HG03108 (cell line): Measurements from ENCODE around the gene ADAT3.

ENCODE experiments used
- ATAC-seq: cut with Tn5 transposase; IDR thresholded peaks from one replicate; pipeline ENCODE4 v1.9.1; 2021; ENCODE audit warnings: moderate library complexity; ENCODE audit not compliant: unreplicated experiment

ADAT3 gene

DNA sequence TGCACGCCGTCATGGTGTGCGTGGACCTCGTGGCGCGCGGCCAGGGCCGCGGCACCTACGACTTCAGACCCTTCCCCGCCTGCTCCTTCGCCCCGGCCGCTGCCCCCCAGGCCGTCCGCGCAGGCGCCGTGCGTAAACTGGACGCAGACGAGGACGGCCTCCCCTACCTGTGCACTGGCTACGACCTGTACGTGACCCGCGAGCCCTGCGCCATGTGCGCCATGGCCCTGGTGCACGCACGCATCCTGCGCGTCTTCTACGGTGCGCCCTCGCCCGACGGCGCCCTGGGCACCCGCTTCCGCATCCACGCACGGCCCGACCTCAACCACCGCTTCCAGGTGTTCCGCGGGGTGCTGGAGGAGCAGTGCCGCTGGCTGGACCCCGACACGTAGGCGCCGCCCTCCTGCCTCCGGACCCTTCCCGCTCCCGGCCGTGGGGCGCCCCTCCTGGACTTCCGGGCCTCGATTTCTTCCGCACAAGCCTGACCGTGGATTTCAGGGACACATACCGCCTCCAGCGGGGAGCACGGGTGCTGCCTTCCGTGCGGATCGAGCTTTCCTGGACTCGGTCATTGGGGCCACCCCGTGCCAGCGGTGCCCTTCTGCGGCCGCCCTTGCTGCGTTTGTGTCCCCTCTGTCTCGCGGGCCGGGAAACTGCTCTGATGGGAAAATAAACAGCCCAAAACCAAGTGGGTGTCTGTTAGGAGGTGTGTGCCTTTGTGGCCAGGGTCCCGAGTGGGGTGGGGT is 7.7 kb downstream of the ADAT3 start:
- ATAC-seq: no peak

DNA sequence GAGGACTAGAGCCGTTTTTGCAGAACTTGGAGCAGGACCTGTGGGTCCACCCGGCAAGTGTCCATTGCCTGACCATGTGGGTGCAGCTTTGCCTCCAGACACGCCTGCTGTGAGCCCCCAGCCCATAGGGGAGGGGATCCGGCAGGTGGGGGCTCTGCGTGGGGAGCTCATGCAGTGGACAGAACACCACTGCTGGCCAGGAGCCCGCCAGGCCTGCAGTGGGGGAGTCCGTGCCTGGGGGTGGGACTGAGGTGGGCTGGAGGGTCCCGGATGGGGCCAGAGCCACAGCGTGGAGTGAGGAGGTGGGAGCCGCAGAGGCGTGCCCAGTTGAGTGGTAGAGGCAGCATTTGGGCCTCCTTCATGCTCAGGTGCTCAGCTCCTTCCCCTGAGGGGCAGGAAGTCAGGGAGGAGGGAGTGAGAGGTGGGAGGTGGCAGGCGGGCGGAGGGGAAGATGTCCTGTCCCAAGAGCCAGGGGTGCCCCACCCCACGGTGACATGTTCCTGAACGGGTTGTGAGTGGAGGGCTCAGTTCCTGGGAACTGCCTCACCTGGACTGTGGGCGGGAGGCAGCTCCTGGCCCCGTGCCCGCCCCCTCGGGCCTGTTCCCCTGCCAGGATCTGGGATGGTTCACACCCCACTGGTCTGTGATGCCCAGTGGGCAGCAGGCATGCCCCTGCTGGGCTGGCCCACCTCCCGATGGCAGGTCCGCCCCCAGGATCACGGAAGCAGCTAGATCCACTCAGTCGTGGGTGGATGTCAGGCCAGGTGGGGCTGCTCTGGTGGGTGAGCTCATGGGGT is 8.8 kb downstream of the ADAT3 start:
- ATAC-seq: no peak

DNA sequence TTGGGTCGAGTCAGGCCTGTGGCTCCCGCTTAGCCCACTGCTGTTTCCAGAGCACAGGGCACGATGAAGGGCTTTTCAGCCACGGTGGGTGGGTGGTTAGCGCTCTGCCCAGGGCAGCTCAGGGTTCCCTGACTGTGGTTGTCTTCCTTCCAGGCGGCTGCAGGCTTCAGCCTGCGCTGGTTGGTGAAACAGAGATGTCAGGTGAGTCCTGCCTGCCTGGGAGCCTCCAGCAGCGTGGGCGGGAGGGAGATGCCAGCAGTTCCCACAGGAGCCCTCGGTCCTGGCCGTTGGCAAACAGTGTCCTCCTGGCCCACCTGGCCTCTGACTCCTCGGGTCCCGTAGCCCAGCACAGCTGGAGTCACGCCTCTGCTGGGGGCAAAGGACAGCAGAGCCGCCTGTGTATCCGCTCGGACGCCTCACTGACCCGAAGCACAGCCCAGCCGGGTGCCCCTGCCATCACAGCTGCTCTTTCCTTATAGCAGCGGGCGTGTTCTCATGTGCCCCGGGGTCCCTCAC is 9.7 kb downstream of the ADAT3 start:
- ATAC-seq: no peak

DNA sequence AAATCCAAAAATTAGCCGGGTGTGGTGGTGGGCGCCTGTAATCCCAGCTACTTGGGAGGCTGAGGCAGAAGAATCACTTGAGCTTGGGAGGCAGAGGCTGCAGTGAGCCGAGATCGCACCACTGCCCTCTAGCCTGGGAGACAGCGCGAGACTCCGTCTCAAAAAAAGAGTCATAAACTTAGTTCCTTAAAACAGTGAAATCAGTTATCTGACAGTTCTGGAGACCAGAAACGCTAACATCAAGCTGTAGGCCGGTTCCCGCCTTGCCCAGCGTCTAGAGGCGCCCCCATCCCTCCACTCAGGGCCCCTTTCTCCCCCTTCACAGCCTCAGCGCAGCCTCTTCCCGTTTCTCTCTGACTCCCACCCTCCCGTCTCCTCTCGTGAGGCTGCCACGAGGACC is 11.9 kb downstream of the ADAT3 start:
- no peak for ATAC-seq

DNA sequence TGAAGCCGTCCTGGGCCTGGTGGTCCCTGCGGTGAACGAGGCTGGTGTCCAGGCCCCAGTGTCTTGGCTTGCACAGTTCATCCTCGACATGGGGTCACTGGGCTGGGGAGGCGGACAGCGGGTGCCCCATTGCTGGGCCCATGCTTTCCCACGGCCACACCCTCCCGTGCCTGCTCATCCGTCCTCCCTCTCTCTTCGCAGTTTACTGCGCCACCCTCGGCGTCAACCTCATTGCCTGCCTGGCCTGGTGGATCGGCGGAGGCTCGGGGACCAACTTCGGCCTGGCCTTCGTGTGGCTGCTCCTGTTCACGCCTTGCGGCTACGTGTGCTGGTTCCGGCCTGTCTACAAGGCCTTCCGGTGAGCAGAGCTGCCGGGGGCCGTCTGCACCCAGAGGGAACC is 12.7 kb downstream of the ADAT3 start:
- no peak for ATAC-seq

DNA sequence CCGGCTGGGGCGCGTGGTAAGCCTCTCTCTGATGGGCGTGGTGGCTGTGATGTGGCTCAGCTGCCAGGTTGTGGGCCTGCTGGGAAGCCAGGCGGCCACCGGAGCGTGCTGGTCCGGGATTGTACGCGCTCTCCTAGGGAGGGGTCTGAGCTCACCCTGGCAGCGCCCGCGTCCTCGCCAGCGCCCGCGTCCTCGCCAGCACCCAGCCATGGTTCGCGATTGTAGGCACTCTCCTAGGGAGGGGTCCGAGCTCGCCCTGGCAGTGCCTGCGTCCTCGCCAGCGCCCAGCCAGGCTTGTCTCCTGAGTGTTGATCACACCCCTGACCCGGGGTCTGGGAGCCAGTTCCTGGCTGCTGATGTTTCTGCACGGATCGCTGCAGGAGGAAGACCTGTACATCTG is 13.8 kb downstream of the ADAT3 start:
- ATAC-seq: no peak

DNA sequence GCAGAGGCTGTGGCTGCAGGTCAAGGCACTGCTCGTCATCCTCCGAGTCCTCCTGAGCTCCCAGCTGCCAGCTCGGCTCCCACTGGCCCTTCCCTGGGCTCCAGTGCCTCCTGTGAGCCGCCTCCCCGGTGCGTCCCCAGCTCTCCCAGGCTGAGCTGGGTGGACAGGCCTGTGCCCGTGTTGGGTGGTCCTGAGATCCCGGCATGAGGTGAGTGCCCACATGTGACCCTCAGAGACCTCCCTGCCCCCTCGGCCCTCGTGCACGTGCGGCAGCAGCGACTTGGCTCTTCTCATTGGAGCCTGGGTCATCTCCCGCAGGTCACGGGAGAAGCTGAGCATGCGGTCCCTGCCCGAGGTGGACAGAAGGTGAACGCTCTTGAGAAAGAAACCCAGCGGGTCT is 15.4 kb downstream of the ADAT3 start:
- no peak for ATAC-seq

DNA sequence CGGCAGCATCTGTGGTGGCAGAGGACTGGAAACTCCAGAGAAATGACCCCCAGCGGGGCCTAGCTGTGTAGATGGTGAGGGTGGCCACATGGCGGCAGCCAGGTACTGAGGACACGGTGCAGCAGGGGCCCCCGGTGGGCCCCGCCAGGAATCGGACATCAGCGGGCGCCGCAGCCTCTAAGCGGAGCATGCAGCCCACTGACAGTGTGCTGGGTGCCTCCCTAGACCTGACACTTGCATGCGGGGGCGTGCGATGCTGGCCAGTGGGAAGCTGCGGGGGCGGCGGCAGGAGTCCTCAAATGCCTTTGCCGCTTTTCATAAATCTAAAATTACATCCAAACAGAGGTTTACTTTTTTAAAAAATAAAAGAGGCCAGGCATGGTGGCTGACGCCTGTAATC is 16.1 kb downstream of the ADAT3 start:
- no peak for ATAC-seq

DNA sequence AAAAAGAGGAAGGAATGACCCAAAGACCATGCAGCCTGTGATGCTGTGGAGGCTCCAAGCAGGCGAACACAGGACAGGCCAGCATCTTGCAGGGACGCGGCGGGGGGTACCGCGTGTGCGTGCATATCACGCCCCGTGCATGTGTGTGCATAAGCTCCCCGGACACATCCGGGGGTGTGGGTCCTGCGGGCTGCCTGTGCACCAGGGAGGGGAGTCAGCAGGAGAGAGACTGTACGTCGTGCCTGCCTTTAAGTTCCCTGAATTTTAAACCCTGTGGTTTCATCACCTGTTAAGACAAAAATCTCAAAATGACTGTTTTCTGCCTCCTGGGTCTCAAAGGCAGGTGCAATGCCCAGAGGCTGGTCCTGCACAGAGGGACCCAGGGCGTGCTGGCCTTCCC is 16.6 kb downstream of the ADAT3 start:
- ATAC-seq: no peak

DNA sequence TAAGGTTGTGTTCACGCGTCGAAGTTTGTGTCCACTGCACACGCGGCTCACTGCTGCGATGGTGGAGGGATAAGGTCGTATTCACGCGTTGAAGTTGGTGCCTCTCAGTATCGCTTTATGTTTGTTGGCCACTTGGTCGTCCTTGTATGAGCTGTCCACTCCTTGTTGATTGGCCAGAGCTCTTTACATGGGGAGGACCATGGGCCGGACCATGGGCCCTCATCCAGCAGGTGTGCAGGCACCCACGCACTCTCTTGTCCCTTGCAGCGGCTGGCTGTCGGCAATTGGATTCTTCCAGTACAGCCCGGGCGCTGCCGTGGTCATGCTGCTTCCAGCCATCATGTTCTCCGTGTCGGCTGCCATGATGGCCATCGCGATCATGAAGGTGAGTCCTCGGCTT is 17.6 kb downstream of the ADAT3 start:
- no peak for ATAC-seq

DNA sequence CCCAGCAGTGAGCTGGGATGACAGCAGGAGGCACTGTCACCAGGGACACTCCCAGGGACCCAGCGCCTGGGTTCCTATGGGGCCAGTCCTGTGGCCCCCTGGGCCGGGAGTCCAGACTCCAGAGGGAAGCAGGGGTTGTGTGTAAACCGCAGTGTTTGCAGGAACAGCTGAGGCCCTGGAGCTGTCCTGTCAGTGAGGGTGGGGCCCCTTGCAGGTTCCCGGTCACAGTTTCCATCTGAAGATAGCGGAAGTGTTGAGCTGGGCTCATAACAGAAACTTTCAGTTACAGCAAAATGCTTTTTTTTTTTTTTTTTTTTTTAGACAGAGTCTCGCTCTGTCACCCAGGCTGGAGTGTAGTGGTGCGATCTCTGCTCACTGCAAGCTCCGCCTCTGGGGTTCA is 18.1 kb downstream of the ADAT3 start:
- ATAC-seq: no peak

DNA sequence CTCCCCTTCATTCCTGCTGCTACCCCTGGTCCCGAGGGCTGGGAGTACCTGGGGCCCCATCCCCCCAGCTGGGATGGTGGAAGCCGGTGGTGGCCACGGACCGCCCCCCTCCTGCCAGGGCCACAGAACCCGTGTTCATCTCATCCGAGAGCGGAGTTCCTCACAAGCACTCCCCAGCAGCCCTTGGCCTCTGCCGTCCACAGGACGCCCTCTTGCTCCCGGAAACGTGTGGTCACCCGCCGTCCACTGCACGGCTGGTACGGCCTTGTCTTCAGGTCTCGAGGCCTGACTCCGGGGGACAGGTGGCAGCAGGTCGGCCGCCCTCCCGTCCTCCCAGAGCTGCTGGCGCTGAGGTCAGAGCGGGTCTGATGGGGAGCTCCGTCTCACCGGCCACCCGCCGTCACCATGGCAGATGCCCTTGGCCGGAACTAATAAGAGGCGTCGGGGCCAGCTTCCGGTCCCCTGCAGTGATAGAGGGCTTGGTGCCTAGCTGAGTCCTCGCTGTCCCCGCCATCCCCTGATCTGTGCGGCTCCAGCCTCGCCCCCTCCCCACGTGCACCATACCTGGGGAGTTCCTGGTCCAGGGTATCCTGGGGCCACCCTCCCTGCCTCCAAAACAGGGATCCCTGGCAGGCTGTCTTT is 19.2 kb downstream of the ADAT3 start:
- ATAC-seq: no peak

DNA sequence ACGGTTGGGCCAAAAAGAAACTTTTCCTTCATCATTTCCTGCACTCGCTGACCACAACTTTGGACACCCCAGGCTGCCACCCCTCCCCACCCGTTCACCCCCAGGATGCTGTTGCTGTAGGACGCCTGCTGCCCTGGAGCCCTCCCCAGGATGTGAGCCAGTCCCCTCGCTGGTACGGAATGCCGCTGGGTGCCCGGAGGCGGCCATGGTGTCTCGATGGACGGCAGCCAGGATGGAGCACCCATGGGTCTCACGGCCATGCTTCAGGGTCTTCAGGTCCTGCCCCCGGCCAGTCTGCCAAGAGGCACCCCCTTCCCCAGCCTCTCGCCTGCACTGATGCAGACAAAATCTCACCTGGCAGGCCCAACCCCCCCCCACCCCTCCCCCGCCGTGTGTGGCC is 20.3 kb downstream of the ADAT3 start:
- no peak for ATAC-seq

DNA sequence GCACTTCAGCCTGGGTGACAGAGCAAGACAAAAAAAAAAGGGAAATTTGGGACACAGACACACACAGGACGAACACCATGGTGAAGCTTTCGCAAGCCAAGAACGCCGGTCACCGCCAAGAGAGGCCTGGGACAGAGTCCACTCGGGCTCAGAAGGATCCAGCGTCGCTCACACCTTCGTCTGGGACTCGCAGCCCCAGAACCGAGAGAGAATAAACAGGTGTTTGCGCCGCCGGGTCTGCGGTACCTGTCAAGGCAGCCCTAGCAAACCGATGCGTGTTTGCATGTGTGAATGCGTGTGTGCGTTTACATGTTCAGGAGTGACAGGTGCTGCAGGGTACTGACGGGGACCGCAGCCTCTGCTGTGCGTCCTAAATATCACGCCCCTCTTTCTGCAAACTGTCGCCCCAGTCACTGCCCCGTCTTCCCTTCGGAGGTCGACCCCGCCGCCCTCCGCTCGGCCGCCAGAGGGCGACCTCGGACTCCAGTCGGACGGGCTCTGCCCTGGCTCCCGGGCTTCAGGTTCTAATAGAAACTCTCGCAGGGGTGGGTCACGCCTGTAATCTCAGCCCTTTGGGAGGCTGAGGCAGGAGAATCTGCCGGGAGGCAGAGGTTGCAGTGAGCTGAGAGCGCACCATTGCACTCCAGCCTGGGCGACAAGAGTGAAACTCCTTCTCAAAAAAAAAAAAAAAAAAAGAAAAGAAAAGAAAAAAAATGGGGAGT is 24.0 kb downstream of the ADAT3 start:
- peak; percentile 64 for ATAC-seq

DNA sequence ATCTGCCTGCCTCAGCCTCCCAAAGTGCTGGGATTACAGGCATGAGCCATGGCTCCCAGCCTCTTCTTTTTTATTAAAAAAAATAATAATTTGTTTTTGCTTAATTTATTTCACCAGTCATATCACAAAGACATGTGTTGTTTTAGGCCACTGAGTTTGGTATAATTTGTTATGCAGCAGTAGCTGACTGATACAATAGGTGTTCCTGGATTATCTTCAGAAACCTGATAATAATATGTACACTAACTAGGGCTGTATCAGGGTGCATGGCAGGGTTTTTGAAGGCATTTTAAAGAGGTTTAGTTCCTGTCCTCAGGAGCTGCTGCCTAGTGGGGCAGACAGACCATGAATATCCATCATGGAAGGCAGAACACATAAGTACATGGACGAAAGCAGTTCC is 26.2 kb downstream of the ADAT3 start:
- no peak for ATAC-seq

DNA sequence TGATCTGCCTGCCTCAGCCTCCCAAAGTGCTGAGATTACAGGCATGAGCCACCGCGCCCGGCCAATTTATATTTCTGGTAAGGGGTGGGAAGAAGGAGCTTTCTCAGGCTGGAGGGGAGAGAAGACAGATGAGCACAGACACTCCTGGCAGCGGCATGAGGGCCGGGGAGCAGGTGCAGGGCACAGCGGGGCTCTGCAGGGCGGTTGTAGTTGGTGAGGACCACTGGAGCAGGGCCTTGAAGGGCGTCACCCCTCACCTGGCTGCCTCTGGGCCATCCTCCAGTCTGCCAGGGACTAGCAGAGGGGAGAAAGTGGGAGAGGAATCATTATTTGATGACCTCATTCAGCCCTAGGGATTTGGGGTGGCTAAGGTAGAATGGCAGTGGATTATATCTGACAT is 27.2 kb downstream of the ADAT3 start:
- ATAC-seq: no peak

DNA sequence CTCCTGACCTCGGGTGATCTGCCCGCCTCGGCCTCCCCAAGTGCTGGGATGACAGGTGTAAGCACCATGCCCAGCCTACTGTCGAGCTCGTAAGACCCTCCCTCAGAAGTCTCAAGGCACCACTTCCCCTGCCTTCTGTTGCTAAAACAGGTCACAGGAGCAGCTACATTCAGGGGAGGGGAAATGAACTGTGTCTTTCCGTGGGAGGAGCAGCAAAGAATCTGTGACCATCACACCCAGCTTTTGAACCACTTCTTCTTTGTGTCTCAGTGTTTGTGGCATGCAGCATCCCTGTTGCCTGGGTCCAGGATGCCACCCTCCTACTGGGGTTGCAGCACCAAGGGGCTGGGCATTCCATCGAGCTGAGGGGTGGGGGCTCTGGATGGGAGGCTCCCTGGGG is 28.0 kb downstream of the ADAT3 start:
- no peak for ATAC-seq

DNA sequence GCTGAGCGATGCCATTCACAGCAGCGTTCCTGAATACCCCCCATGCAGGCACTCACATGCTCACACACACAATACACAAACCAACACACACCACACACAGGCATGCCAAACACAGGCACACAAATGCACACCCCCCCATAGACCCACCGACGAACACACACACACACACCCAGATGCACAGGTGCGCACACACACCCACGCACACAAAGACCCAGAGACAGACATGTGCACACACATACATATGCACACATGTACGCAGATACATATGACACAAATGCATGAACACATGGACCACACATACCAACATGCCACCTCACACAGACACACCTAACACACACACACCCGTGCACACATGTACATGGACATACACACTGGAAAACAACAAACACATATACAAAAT is 28.7 kb downstream of the ADAT3 start:
- no peak for ATAC-seq

DNA sequence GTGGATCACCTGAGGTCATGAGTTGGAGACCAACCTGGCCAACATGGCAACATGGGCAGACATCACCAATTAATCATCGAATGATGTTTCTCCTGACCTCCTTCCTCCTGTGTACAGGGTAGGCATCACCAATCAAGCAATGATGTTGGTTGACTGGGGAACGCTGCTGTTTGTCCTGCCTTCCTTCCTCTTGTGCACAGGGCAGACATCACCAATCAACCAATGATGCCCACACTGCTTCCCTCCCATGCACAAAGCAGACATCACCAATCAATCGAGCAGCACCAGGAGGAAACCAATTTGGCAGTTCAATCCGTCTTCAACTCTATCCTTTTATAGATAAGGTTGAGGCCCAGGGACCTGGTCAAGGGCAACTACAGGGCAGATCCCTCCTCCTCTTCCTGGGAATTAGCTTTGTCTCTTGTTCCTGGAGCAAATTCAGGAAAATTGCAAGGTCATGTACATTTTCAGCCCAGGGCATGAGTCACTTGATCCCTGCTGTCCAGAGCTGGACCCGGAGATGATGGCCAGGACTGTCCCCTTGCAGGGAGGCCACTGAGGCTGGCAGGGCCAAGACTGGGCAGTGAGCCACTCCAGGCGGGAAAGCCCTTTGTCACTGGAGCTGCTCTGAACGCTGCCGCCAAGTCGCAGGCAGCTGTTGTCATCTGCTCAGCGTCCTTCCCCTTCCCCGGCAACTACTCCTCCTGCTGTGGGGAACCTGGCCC is 30.4 kb downstream of the ADAT3 start:
- no peak for ATAC-seq

DNA sequence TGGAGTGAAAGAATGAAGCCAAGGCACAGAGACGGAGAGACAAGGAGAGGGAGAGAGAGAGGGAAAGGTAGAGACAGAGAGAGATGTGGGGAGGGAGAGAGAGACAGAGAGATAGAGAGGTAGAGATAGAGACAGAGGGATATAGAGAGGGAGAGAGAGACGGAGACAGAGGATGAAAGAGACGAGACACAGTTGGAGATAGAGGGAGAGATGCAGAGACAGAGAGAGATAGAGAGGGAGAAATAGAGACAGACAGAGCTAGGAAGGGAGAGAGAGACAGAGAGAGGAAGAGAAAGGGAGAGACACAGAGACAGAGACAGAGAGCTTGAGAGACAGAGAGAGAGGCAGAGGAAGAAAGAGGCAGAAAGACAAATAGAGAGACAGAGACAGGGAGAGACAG is 31.2 kb downstream of the ADAT3 start:
- ATAC-seq: no peak
